ACC112 (cell line): ENCODE results near the gene ARHGAP45.
A peak's percentile ranks its signal among the peaks of the same experiment; 100 is the strongest.

Source experiments
- H2AFZ ChIP-seq: fragments of 200-600 bp; sonication (generic); one replicate; pipeline ENCODE4 v1.6.0; 2017; ENCODE audit warnings: antibody characterized with exemption, low read length; ENCODE audit not compliant: unreplicated experiment
- H3K27ac ChIP-seq: fragments of 200-600 bp; sonication (generic); 2 replicates; pipeline ENCODE4 v1.5.1; 2014; ENCODE audit warnings: low read depth, mild to moderate bottlenecking, antibody characterized with exemption, low read length, moderate library complexity
- H3K27me3 ChIP-seq: fragments of 200-600 bp; sonication (generic); 2 replicates; pipeline ENCODE4 v1.6.1; 2014; ENCODE audit warnings: mild to moderate bottlenecking, antibody characterized with exemption, low read length, moderate library complexity, mixed read lengths; ENCODE audit not compliant: insufficient read depth
- H3K36me3 ChIP-seq: fragments of 200-600 bp; sonication (generic); 2 replicates; pipeline ENCODE4 v1.6.1; 2016; ENCODE audit warnings: mild to moderate bottlenecking, antibody characterized with exemption, low read length, moderate library complexity, mixed read lengths; ENCODE audit not compliant: insufficient read depth
- H3K4me1 ChIP-seq: fragments of 200-600 bp; sonication (generic); one replicate; pipeline ENCODE4 v1.6.1; 2016; ENCODE audit warnings: low read length, mixed read lengths; ENCODE audit not compliant: insufficient read depth, unreplicated experiment, control insufficient read depth
- H3K4me3 ChIP-seq: fragments of 200-600 bp; sonication (generic); 2 replicates; pipeline ENCODE4 v1.5.1; 2014; ENCODE audit warnings: mild to moderate bottlenecking, low read depth, low read length
- H3K79me2 ChIP-seq: fragments of 200-600 bp; sonication (generic); one replicate; pipeline ENCODE4 v1.6.0; 2016; ENCODE audit warnings: low read length; ENCODE audit not compliant: control insufficient read depth, unreplicated experiment, insufficient read depth

The ARHGAP45 gene

DNA sequence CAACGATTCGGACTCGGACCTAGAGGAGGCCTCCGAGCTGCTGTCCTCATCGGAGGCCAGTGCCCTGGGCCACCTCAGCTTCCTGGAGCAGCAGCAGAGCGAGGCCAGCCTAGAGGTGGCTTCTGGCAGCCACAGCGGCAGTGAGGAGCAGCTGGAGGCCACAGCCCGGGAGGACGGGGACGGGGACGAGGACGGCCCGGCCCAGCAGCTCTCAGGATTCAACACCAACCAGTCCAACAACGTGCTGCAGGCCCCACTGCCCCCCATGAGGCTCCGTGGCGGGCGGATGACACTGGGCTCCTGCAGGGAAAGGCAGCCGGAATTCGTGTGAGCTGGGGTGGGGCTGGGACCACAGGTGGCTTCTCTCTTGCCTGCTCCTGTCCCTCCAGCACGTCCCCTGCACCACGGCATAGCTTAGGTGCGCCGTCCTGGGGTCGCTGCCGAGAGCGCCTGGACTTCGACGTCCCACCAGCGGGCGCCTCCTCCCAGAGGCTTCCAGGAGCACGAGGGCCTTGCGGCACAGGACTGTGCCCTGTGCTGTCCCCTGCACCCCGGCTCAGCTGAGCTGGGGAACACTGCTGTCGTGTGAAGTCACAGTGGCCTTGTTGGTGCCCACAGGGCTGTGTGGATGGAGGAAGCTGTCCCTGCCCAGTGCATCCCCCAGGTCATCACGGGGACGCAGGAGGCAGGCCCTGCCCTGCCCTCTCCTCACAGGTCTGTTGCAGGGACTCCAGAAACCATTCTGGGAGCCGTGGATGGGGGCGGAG lies 18.9 kb downstream of the ARHGAP45 start:
- H3K4me3 ChIP-seq, result no peak overlapping the region
- no peaks in the 10 kb centered on the region for H3K4me1 ChIP-seq
- no peaks in the 10 kb centered on the region for H3K36me3 ChIP-seq
- no peak overlapping the region for H3K27ac ChIP-seq
- no peaks in the 10 kb centered on the region for H3K27me3 ChIP-seq
- H2AFZ ChIP-seq, result no peak overlapping the region
- no peaks in the 10 kb centered on the region for H3K79me2 ChIP-seq

DNA sequence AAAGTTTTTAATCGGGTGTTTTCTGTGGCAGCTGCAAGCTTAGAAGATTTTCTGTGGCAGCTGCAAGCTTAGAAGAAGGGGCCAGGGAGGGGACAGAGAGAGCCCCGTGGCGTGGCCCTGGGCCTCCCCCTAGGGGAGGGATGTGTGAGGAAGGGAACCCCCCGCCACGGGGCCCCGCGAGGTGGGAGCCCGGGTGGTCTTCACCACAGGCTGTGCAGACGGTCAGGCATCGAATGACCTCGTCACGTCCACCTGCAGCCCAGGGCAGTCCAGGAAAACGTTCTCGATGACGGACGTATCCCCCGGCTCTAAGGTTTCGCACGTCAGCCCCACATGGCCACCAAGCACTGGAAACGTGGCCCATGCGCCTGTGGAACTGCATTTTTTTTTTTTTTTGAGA lies 19.6 kb downstream of the ARHGAP45 start:
- Histone ChIP-seq H2AFZ (no peak overlapping the region), H3K79me2 (no peaks in the 10 kb centered on the region), H3K27ac (no peak overlapping the region), H3K4me3 (no peak overlapping the region), H3K4me1 (no peaks in the 10 kb centered on the region), H3K36me3 (no peaks in the 10 kb centered on the region), H3K27me3 (no peaks in the 10 kb centered on the region)

DNA sequence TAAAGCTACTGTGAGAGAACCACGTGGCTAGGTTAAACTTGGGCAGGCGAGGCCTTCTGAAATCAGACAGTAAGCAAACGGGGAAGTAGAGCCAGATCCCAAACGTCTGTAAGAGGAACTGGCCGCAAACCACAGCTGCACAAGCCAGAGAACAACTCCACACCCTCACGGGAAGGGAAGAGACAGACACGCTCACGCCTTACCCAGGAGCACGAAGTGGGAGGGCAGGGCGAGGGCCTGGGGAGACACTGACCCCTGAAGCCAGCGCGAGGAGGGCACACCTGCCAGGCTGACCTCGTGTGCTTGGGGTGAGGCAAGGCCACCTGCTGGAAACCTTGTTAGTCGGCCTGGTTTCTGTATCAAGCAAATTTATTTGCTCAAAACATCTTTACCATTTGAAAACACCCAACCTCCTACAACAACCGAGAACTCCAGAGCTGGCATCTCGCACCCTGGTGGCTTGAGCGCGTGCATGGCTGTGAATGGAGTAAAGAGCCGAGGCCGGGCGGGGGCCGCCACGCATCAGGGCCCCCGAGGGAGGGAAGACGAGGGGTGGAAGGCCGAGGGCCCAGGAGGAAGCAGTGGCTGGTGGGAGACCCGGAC lies 20.9 kb downstream of the ARHGAP45 start:
- Histone ChIP-seq H3K4me3 (no peak overlapping the region), H3K36me3 (no peaks in the 10 kb centered on the region), H3K27ac (no peak overlapping the region)

DNA sequence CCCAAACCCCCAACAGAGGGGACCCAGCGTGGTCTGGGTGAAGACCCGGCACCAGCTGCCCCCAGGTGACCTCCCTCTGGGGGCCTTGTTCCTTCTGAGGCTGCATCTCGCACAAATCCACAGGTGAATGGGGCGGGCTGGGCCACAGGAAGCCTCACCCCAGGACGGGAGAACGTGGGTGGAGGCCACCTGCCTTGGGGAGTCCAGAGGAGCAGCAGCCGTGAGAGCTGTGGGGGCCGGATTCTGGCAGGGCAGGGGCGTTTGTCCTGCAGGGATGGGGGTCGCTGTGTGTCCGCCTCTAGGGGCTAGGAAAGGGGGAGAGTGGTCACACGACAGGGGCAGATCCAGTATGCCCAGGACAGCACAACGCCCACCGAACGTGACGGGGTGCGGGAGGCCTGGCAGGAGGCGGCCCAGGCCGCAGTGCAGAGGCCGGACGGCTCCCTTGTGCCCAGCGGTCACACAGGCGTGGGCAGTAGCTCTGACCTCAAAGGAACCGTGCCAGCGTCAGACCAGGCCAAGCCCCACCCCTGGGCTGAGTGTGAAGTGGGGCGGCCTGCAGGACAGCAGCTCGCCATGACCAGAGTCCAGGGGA lies 21.5 kb downstream of the ARHGAP45 start:
- H3K36me3 ChIP-seq, result no peaks in the 10 kb centered on the region
- H3K27me3 ChIP-seq, result no peaks in the 10 kb centered on the region
- no peak overlapping the region for H2AFZ ChIP-seq
- H3K79me2 ChIP-seq, result peaks cover 11% of the 10 kb centered on the region
- no peak overlapping the region for H3K27ac ChIP-seq
- H3K4me1 ChIP-seq, result no peaks in the 10 kb centered on the region
- H3K4me3 ChIP-seq, result no peak overlapping the region

More for the DNA sequence above, 20.9 kb downstream of the ARHGAP45 start:
- Histone ChIP-seq H3K79me2 (peaks cover 5% of the 10 kb centered on the region), H3K27me3 (no peaks in the 10 kb centered on the region), H2AFZ (no peak overlapping the region), H3K4me1 (no peaks in the 10 kb centered on the region)

DNA sequence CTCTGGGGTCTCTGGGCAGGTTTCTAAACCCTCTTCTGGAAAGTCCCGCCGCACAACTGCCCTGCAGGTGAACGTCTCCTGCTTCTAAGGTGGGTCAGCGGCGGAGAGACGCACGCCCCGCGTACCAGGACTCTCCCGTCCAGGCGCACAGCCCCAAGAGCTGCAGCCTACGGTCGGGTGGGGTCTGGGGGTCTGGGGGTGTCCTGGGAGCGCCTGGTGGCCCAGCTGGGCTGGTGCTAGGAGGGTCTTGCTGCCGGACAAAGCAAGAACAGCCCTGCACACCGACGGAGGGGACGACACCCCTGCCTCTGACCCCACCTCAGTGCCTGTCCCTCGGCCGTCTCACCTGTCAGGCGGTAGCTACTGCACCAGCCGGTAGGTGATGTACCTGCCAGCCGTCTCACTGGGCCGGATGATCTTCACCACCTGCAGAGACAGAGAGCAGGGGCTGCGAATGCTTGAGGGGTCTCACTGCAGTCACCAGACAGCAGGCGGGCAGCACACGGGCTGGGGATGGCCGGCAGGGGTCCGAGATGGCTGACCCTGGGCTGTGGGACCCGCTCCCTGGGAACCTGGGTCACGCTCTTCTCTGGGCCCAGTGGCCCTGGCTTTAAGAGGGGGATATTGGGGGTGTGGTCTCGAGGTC lies 22.3 kb downstream of the ARHGAP45 start:
- no peaks in the 10 kb centered on the region for H3K27me3 ChIP-seq
- peaks cover 18% of the 10 kb centered on the region for H3K79me2 ChIP-seq
- no peak overlapping the region for H3K27ac ChIP-seq
- no peaks in the 10 kb centered on the region for H3K36me3 ChIP-seq
- H3K4me1 ChIP-seq, result peaks cover 6% of the 10 kb centered on the region
- H2AFZ ChIP-seq, result no peak overlapping the region
- no peak overlapping the region for H3K4me3 ChIP-seq

DNA sequence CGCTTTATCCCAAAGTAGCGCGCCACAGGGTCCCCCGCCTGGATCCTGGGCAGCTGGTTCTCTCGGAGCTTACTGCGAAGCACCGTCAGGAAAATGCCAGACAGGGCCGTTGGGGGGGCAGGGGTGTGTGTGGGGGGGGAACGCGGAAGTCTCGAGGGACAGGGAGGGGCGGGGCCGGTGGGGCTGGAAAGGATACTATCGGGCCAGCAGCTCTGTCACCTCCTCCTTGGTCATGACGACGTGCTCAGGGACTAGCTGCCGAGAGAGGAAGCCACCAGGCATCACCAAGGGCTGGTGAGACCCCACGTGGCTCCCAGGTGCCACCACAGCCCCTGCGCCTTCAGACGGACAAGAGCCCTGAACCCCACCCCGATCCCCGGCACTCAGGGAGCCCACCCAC lies 22.9 kb downstream of the ARHGAP45 start:
- H3K79me2 ChIP-seq, result peaks cover 25% of the 10 kb centered on the region
- H3K27me3 ChIP-seq, result no peaks in the 10 kb centered on the region
- no peaks in the 10 kb centered on the region for H3K36me3 ChIP-seq
- no peak overlapping the region for H3K4me3 ChIP-seq
- peaks cover 6% of the 10 kb centered on the region for H3K4me1 ChIP-seq
- no peak overlapping the region for H2AFZ ChIP-seq
- H3K27ac ChIP-seq, result no peak overlapping the region

DNA sequence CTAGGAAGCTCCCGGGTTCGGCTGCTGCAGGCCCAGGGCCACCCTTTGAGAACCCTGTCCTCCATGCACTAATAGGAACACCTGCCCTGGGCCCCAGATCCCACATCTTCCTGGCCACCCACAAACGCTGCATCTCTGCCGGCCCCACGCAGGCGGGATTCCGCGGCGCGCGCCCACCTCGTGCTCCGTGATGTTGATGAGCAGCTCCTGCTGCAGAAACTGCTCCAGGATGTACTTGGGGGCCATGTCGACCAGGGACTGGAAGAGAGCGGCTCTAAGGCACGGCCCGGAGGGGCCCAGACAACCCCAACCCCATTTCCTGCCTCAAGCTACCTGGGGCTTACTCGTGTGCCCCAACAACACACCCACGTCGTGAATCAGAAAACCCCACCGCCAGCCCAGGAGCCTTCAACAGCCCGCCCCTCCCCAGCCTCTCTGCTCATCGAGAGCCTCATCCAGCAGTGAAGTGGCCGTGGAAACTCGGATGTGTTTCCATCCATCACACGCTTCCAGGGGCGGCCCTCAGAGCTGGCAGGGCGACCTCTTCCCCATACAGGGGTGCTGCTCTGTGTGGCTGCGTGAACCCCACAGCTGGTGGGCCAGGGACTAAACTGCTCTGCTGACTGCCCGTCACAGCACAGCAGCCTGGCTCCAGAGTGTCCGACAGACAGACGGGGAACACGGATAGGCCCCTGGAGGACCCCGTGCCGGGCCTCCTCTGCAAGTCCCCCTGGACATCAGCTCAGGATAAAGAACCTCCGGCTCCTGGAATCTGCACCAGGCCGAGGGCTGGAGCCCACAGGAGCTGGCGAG lies 24.0 kb downstream of the ARHGAP45 start:
- Histone ChIP-seq H3K79me2 (peaks cover 27% of the 10 kb centered on the region), H3K27me3 (no peaks in the 10 kb centered on the region), H3K27ac (no peak overlapping the region), H3K36me3 (no peaks in the 10 kb centered on the region), H3K4me1 (peaks cover 6% of the 10 kb centered on the region), H2AFZ (no peak overlapping the region), H3K4me3 (no peak overlapping the region)

DNA sequence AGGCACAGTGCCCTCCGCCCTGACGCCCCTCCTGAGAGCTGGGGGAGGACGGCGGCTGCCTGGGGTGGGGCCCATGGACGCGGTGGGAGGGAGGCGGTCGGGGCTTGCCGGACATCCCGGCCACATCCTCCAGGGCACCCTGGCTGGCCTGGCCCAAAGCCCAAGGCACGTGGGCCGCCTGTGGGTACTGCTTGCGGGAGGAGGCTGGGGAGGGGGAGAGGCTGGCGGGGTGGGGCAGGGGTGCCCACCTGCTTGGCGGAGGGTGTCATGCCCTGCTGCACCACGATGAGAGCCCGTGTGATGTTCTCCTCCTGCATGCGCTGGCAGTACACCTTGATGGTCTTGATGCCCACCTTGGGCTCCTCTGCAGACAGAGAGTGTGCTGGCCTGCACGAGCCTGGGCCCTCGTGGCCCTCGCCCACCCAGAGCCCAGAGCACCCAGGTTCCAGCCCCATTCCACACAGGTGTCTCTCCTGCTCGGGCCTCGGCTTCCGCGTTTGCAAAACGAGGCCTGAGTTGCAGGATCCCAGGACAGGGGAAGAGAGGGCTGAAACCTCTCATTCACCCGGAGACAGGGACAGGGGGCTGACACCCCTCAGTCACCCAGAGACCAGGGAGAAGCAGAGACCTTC lies 24.7 kb downstream of the ARHGAP45 start:
- Histone ChIP-seq H3K79me2 (peaks cover 27% of the 10 kb centered on the region), H3K27me3 (no peaks in the 10 kb centered on the region), H3K4me3 (no peak overlapping the region), H3K4me1 (peaks cover 6% of the 10 kb centered on the region), H3K27ac (no peak overlapping the region), H3K36me3 (no peaks in the 10 kb centered on the region), H2AFZ (no peak overlapping the region)

DNA sequence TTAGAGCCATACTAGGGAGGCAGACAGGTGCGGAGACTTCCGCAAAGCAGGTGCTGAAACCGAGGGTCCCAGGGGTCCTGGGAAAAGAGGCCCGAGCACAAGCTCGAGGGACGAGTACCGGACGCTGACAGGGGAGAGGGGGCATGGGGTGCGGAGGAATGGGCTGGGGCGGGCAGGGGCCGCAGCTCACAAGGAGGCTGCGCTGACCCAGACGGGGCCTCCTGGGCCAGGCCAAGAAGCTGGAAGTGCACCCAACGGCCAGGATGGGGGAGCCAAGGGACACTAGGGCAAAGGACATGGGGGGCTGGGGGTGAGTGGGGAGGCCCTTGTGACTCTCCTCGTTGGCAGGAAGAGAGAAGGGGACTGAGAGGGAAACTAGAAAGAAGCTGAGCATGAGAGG lies 26.4 kb downstream of the ARHGAP45 start:
- Histone ChIP-seq H3K79me2 (peaks cover 27% of the 10 kb centered on the region), H3K27ac (no peak overlapping the region), H3K36me3 (no peaks in the 10 kb centered on the region), H3K4me3 (peak overlapping the region; percentile 98; the same call in 1 of the 2 replicates), H3K27me3 (no peaks in the 10 kb centered on the region), H2AFZ (no peak overlapping the region), H3K4me1 (peaks cover 6% of the 10 kb centered on the region)
